Left ventricle myocardium inferior (tissue), 1 donor: Measurements from ENCODE around the gene OR8U1. TPM values are rescaled to one million over a fixed set of nuclear protein-coding genes. Genes with fewer than 3 reads are reported as not detected.

Experiments
- DNase-seq: peaks from one replicate; pipeline ENCODE4 v3.0.0-alpha.2; 2020
- H3K27ac ChIP-seq: fragments of 200-600 bp; replicated peaks from 2 replicates; pipeline ENCODE4 v1.8.0; 2021
- H3K27me3 ChIP-seq: fragments of 200-600 bp; 2 replicates; pipeline ENCODE4 v1.8.0; 2021; ENCODE audit warnings: low read depth
- H3K36me3 ChIP-seq: fragments of 200-600 bp; 2 replicates; pipeline ENCODE4 v1.8.0; 2021
- H3K4me1 ChIP-seq: fragments of 200-600 bp; 2 replicates; pipeline ENCODE4 v1.8.0; 2021
- H3K4me3 ChIP-seq: fragments of 200-600 bp; 2 replicates; pipeline ENCODE4 v1.8.0; 2021; ENCODE audit warnings: mild to moderate bottlenecking, moderate library complexity
- H3K9me3 ChIP-seq: fragments of 200-600 bp; replicated peaks from 2 replicates; pipeline ENCODE4 v1.8.0; 2021
- CTCF ChIP-seq: fragments of 200-600 bp; IDR thresholded peaks from 2 replicates; pipeline ENCODE4 v1.8.0; 2021; ENCODE audit warnings: antibody characterized with exemption, mild to moderate bottlenecking, borderline replicate concordance
- intact Hi-C: fragments of 100-400 bp; cut with micrococcal nuclease; formaldehyde crosslinking; loops from one replicate; pipeline ENCODE4 v1.11.0; 2022
- long read RNA-seq: library from polyadenylated mRNA; unstranded; transcript quantifications from one replicate; pipeline ENCODE4 v2.0.0, GENCODE V29; 2021
- total RNA-seq: library from RNA; stranded (reverse); fragmentation: NEBNext Ultra II Directional; extraction: Animal tissue kit (Norgen Biotek cat#: 25700); gene quantifications from one replicate; pipeline ENCODE4 v1.2.1, GENCODE V29; 2021
- donor health status: DM: no; HTN: yes; CAD: no; lungs with severe emphysema.

Gene OR8U1
- total RNA-seq: not detected
- long read RNA-seq: 0 reads

DNA sequence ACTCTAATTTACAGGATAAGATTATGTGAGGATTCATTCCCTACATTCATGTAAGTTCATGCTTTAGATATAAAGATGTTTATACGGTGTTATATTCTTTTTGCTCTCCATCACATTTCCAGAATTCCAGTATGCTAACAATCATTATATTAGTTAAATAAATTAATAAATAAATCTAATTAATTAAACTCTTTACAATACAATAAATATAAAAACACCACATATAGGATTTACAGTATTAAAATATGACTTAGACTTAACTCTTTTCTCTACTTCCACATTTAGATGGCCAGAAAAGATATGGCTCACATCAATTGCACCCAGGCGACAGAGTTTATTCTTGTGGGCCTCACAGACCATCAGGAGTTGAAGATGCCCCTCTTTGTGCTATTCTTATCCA lies at the start of gene OR8U1:
Gene OR8U1 (plus strand): TSS at position 301 of the 400 bp plus-strand sequence. CDS start 0 bp downstream, at position 301.
- intact Hi-C loops: no loop called here
- DNase-seq: no peak
- no peak within 1 kb of the TSS for H3K27ac ChIP-seq
- no peaks in the 10 kb centered on the region for H3K4me1 ChIP-seq
- TF ChIP-seq CTCF: no peak
- no peaks in the 10 kb centered on the region for H3K36me3 ChIP-seq
- H3K27me3 ChIP-seq: no peaks in the 10 kb centered on the region
- H3K9me3 ChIP-seq: no peaks in the 10 kb centered on the region
- no peak within 1 kb of the TSS for H3K4me3 ChIP-seq

DNA sequence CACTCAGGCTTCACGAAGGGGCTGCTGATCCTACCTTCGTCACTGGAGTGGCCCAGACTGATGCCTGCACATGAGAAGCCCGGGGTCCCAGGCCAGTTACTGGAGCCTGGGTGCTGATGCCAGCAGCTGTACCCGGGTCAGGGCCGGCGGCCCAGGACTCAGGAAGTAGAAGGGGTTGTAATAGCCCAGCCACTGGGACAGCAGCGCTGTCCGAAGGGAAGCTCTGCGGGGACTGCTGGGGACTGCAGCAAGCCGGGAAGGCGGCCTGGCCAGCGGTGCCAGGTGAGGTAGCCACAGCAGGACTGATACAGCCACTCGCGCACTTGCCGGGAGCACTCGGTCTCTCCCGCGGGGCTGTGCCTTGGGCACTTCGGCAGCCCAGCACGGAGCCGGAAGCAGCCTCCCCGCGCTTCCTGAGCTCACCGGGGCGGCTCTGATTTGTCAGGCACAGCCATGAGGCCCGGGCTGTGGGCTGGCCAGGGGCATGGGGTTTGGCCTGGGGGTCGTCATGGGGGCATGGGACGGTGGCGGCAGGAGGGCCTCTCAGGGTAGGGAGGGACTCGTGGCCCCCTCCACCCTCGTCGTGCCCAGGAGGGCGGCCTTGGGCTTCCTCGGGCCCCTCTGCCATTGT lies 43.4 kb upstream of the OR8U1 start:
- Histone ChIP-seq H3K27ac (no peak overlapping the region), H3K4me1 (no peaks in the 10 kb centered on the region), H3K4me3 (no peak overlapping the region), H3K27me3 (no peaks in the 10 kb centered on the region), H3K36me3 (no peaks in the 10 kb centered on the region), H3K9me3 (peaks cover 4% of the 10 kb centered on the region)
- no peak for DNase-seq
- no peak for TF ChIP-seq CTCF
- intact Hi-C loops: no loop called here

- no peak overlapping the region for H3K27ac ChIP-seq
- H3K4me3 ChIP-seq: no peak overlapping the region
- no peaks in the 10 kb centered on the region for H3K4me1 ChIP-seq
- H3K36me3 ChIP-seq: no peaks in the 10 kb centered on the region
- peaks cover 5% of the 10 kb centered on the region for H3K9me3 ChIP-seq
- TF ChIP-seq CTCF: no peak
- no peaks in the 10 kb centered on the region for H3K27me3 ChIP-seq
- DNase-seq: no peak
- intact Hi-C loops: no loop called here
These were observed 42.3 kb upstream of the OR8U1 start for GRCh38 chr11:56333156-56333555.

DNA sequence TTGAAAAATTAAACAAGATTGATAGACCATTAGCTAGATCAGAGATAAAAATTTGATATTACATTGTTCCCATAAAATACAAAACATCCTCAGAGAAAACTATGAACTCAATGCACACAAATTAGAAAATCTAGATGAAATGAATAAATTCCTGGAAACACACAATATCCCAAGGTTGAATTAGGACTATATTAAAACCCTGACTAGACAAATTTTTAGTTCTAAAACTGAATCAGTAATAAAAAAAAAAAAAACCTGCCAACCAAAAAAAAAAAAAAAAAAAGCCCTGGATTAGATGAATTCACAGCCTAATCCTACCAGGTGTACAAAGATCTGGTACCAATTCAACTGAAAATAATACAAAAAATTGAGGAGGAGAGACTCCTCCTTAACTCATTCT lies 35.1 kb upstream of the OR8U1 start:
- H3K9me3 ChIP-seq: peaks cover 42% of the 10 kb centered on the region
- no peak overlapping the region for H3K27ac ChIP-seq
- no peak overlapping the region for H3K4me3 ChIP-seq
- no peaks in the 10 kb centered on the region for H3K27me3 ChIP-seq
- no peak for DNase-seq
- H3K36me3 ChIP-seq: no peaks in the 10 kb centered on the region
- intact Hi-C loops: no loop called here
- no peaks in the 10 kb centered on the region for H3K4me1 ChIP-seq
- no peak for TF ChIP-seq CTCF

DNA sequence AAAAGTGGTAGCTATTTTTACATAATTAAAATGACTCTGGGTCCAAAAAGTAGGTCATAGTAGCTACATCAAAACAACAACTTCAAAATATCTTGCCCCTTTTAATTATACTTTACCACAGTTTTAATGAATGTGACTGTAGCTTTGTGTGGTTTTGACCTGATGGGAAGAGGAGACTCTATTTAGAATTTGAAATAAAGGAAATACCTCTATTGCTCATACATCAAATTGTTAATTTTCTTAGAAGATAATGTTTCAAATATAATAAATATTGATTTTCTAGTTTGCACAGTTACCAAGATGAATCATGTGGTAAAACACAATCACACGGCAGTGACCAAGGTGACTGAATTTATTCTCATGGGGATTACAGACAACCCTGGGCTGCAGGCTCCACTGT lies 29.7 kb upstream of the OR8U1 start, which contains the start of gene OR8K1:
Gene OR8K1 (plus strand): TSS at position 301 of the 400 bp plus-strand sequence. CDS start 0 bp downstream, at position 301.
- Histone ChIP-seq H3K27me3 (no peaks in the 10 kb centered on the region), H3K9me3 (peaks cover 22% of the 10 kb centered on the region), H3K4me3 (no peak within 1 kb of the TSS), H3K4me1 (no peaks in the 10 kb centered on the region), H3K36me3 (no peaks in the 10 kb centered on the region), H3K27ac (no peak within 1 kb of the TSS)
- no peak for TF ChIP-seq CTCF
- no peak for DNase-seq
- intact Hi-C loops: no loop called here
